Measurements from ENCODE around the gene GJA4. TPM values are rescaled to one million over a fixed set of nuclear protein-coding genes. Genes with fewer than 3 reads are reported as not detected.

Gene GJA4
- polyA plus RNA-seq (2012; rRNA removed), result not detected in 2 replicates
- polyA plus RNA-seq (2012; cell fraction: cytosol; rRNA removed), result not detected in 2 replicates
- polyA plus RNA-seq (2012; cell fraction: nucleus; rRNA removed), result not detected in 2 replicates

- Histone ChIP-seq H3K27me3 (ENCODE audit: insufficient read depth) (no peaks in the 10 kb centered on the region), H3K9me3 (no peaks in the 10 kb centered on the region), H2AFZ (ENCODE audit: low read depth) (no peak within 1 kb of the TSS), H3K4me2 (no peak within 1 kb of the TSS), H3K9ac (no peak within 1 kb of the TSS), H3K27ac (ENCODE audit: low read depth in 2 of 2, low read length in 1 of 2) (no peak within 1 kb of the TSS), H3K9me2 (no peaks in the 10 kb centered on the region), H3K4me1 (ENCODE audit: control insufficient read depth in 1 of 2, insufficient read depth in 2 of 2, low read depth in 1 of 2, low read length in 1 of 2) (no peaks in the 10 kb centered on the region; a peak in 1 of 4 replicates), H3K4me3 (ENCODE audit: low read depth in 2 of 2, low read length in 1 of 2) (no peak within 1 kb of the TSS), H3K79me2 (ENCODE audit: insufficient read depth) (no peaks in the 10 kb centered on the region), H3K36me3 (replicated peaks in 1 of 2; ENCODE audit: control insufficient read depth in 1 of 2, insufficient read depth in 2 of 2, low read length in 1 of 2) (no peaks in the 10 kb centered on the region), H3F3A (replicated peaks; ENCODE audit: insufficient read depth) (no peaks in the 10 kb centered on the region), H4K20me1 (ENCODE audit: insufficient read depth) (no peaks in the 10 kb centered on the region)
- ChIA-PET CTCF (interaction anchor here (8.2 kb wide), 1 partner anchor 61 kb away, joined by 170 read pairs; no protein-coding TSS in a partner anchor), POLR2A (no interaction called here)
- TF ChIP-seq, protein P1, sequence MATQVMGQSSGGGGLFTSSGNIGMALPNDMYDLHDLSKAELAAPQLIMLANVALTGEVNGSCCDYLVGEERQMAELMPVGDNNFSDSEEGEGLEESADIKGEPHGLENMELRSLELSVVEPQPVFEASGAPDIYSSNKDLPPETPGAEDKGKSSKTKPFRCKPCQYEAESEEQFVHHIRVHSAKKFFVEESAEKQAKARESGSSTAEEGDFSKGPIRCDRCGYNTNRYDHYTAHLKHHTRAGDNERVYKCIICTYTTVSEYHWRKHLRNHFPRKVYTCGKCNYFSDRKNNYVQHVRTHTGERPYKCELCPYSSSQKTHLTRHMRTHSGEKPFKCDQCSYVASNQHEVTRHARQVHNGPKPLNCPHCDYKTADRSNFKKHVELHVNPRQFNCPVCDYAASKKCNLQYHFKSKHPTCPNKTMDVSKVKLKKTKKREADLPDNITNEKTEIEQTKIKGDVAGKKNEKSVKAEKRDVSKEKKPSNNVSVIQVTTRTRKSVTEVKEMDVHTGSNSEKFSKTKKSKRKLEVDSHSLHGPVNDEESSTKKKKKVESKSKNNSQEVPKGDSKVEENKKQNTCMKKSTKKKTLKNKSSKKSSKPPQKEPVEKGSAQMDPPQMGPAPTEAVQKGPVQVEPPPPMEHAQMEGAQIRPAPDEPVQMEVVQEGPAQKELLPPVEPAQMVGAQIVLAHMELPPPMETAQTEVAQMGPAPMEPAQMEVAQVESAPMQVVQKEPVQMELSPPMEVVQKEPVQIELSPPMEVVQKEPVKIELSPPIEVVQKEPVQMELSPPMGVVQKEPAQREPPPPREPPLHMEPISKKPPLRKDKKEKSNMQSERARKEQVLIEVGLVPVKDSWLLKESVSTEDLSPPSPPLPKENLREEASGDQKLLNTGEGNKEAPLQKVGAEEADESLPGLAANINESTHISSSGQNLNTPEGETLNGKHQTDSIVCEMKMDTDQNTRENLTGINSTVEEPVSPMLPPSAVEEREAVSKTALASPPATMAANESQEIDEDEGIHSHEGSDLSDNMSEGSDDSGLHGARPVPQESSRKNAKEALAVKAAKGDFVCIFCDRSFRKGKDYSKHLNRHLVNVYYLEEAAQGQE (IDR thresholded peaks at IDR 0.05; ENCODE audit: low read depth, low read length), result no peak
- TF ChIP-seq SIN3A (IDR thresholded peaks at IDR 0.05; ENCODE audit: borderline replicate concordance, low read depth, low read length) (no peak), TCF12 (IDR thresholded peaks at IDR 0.05) (no peak), MXI1 (IDR thresholded peaks at IDR 0.05; ENCODE audit: low read depth, low read length) (no peak), EP300 (IDR thresholded peaks at IDR 0.05; ENCODE audit: borderline replicate concordance in 1 of 2, low read depth in 1 of 2, low read length in 1 of 2) (no peak), JUND (IDR thresholded peaks at IDR 0.05) (no peak), USF1 (IDR thresholded peaks at IDR 0.05; ENCODE audit: borderline replicate concordance, low read depth) (no peak), RFX5 (IDR thresholded peaks at IDR 0.05; ENCODE audit: low read length) (no peak), SMC3 (IDR thresholded peaks at IDR 0.05; ENCODE audit: low read depth, low read length) (no peak), POLR2AphosphoS5 (IDR thresholded peaks at IDR 0.05; ENCODE audit: low read depth, low read length) (no peak), RAD21 (IDR thresholded peaks at IDR 0.05; ENCODE audit: low read length) (no peak)
- WGBS (ENCODE audit: low lambda C conversion rate), result 46% methylated on average over 20 of the region's 45 CpGs
- DNase-seq, result peak; percentile 47
These were observed at the start of gene GJA4 for GRCh38 chr1:34792868-34793727. TSS of gene GJA4 (plus strand) at chr1:34792999. CDS start at chr1:34794214, 1,215 bp downstream.

DNA sequence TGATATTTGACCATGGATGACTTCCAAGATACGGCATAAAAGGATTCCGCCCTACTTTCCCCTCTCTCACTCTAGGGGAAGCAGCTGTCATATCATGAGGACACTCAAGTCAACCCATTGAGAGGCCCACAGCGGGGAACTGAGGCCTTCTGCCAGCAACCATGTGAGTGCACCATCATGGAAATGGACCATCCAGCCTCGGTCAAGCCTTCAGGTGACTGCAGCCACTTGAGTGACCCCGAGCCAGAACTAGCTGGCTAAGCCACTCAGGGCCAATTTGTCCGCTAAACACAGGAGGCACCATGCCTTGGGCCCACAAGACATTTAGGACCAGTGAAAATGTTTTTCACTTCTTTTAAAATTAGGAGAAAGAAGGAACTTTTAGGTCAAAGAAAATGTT is 49.0 kb upstream of the GJA4 start:
- 50% methylated on average over 5 of the region's 6 CpGs for WGBS (ENCODE audit: low lambda C conversion rate)
- Histone ChIP-seq H4K20me1 (ENCODE audit: insufficient read depth) (no peaks in the 10 kb centered on the region), H3K27ac (ENCODE audit: low read depth in 2 of 2, low read length in 1 of 2) (no peak overlapping the region), H3K9me3 (no peaks in the 10 kb centered on the region), H3F3A (replicated peaks; ENCODE audit: insufficient read depth) (no peaks in the 10 kb centered on the region), H3K9me2 (no peaks in the 10 kb centered on the region), H3K4me2 (no peak overlapping the region), H3K4me3 (ENCODE audit: low read depth in 2 of 2, low read length in 1 of 2) (no peak overlapping the region), H3K36me3 (replicated peaks in 1 of 2; ENCODE audit: control insufficient read depth in 1 of 2, insufficient read depth in 2 of 2, low read length in 1 of 2) (no peaks in the 10 kb centered on the region), H3K79me2 (ENCODE audit: insufficient read depth) (no peaks in the 10 kb centered on the region), H2AFZ (ENCODE audit: low read depth) (no peak overlapping the region), H3K9ac (no peak overlapping the region), H3K27me3 (ENCODE audit: insufficient read depth) (no peaks in the 10 kb centered on the region), H3K4me1 (ENCODE audit: control insufficient read depth in 1 of 2, insufficient read depth in 2 of 2, low read depth in 1 of 2, low read length in 1 of 2) (peaks cover 0 to 8% of the 10 kb centered on the region in 2 experiments; a peak in 1 of 4 replicates)
- ChIA-PET CTCF (interaction anchor here (0.8 to 4.9 kb wide), 39 partner anchors 10 to 1117 kb away, joined by 3 to 57 read pairs (median 6); partner anchors contain the start of genes GJB5 and SMIM12), POLR2A (no interaction called here)
- no peak for DNase-seq
- TF ChIP-seq FOXJ3 (CRISPR knock-in tag; IDR thresholded peaks at IDR 0.05), result no peak
- TF ChIP-seq, protein P2, sequence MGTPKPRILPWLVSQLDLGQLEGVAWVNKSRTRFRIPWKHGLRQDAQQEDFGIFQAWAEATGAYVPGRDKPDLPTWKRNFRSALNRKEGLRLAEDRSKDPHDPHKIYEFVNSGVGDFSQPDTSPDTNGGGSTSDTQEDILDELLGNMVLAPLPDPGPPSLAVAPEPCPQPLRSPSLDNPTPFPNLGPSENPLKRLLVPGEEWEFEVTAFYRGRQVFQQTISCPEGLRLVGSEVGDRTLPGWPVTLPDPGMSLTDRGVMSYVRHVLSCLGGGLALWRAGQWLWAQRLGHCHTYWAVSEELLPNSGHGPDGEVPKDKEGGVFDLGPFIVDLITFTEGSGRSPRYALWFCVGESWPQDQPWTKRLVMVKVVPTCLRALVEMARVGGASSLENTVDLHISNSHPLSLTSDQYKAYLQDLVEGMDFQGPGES (IDR thresholded peaks at IDR 0.05; ENCODE audit: low read depth, low read length), result no peak
- TF ChIP-seq JUND (IDR thresholded peaks at IDR 0.05), result no peak
- TF ChIP-seq TEAD4 (IDR thresholded peaks at IDR 0.05; ENCODE audit: borderline replicate concordance, insufficient read depth), result no peak
- TF ChIP-seq, protein P3, sequence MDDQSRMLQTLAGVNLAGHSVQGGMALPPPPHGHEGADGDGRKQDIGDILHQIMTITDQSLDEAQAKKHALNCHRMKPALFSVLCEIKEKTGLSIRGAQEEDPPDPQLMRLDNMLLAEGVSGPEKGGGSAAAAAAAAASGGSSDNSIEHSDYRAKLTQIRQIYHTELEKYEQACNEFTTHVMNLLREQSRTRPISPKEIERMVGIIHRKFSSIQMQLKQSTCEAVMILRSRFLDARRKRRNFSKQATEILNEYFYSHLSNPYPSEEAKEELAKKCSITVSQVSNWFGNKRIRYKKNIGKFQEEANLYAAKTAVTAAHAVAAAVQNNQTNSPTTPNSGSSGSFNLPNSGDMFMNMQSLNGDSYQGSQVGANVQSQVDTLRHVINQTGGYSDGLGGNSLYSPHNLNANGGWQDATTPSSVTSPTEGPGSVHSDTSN (IDR thresholded peaks at IDR 0.05), result no peak
- no peak for TF ChIP-seq USF1 (IDR thresholded peaks at IDR 0.05; ENCODE audit: borderline replicate concordance, low read depth)
- no peak for TF ChIP-seq SMC3 (IDR thresholded peaks at IDR 0.05; ENCODE audit: low read depth, low read length)
- TF ChIP-seq NFIC (IDR thresholded peaks at IDR 0.05; ENCODE audit: borderline replicate concordance), result no peak
- no peak for TF ChIP-seq TAF1 (IDR thresholded peaks at IDR 0.05; ENCODE audit: borderline replicate concordance, low read depth, low read length)
